Measurements from ENCODE around the gene GNG7.
"Not testable (repeated sequence)": the region's sequence is repeated elsewhere in the genome, so short reads cannot be mapped to it uniquely, and the experiment has no call there.

GNG7 gene

DNA sequence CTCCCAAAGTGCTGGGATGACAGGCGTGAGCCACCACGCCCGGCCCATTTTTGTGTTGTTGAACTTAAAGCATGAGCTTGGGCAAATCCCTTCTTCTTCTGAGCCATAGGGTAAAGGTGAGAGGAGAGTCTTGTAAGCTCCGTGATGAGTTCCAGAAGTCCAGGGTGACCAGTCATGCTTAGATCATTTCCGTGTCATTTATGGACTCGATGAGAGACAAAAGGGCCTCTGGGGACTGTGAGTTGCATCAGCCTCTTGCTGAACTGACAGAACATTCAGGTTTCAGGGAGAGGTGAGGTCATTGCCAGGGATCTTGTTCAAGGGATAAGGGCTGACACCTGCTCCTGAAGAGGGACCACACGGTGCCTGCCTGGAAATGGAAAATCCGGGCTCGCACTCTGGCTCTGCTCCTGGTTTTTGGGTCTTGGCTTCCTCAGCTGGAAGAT, 173.0 kb downstream of the GNG7 start:
- no peak for DNase-seq

DNA sequence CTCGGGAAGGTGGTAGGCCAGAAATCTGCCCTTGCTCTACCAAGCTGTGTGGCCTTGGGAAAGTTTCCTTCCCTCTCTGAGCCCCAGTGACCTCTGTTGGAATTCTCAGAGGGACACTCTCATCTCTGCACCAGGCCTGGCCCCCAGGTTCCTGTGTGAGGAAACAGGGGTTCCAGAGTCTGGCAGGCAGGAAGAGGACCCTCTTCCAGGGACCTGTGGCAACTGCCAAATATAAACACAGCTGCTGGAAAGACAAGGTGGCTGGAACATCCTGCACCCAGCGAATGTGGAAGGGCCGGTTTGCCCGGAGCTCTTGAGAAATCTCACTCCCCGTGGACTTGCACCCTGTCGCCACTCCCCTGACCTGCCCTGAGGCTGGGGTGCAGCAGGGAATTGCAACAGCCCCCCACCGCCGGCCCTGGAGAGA, 173.8 kb downstream of the GNG7 start:
- DNase-seq = no peak

GRCh38 chr19:2527686-2528085, 174.8 kb downstream of the GNG7 start:
- no peak for DNase-seq

GRCh38 chr19:2527171-2527570, 175.3 kb downstream of the GNG7 start:
- no peak for DNase-seq

- DNase-seq = no peak
Measured at GRCh38 chr19:2524840-2525723, 177.4 kb downstream of the GNG7 start.

DNA sequence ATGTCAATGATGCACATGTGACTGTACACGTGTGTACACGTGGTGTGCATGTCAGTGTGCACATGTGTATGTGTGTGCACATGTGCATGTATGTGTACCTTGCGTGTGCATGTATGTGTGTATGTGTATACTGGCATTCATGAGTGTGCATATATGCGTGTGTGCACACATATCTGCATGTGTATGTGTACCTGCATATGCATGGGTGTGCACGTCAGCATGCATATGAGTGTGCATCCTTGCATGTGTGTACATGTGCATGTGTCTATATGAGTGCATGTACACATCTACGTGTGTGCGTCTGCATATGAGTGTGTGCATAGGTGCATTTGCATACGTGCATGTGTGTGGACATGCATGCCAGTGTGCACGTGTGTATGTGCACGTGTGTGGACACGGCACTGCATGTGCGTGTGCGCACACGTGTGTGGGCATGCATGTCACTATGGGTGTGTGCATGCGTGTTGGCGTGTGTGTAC, 178.1 kb downstream of the GNG7 start:
- DNase-seq = no peak

DNA sequence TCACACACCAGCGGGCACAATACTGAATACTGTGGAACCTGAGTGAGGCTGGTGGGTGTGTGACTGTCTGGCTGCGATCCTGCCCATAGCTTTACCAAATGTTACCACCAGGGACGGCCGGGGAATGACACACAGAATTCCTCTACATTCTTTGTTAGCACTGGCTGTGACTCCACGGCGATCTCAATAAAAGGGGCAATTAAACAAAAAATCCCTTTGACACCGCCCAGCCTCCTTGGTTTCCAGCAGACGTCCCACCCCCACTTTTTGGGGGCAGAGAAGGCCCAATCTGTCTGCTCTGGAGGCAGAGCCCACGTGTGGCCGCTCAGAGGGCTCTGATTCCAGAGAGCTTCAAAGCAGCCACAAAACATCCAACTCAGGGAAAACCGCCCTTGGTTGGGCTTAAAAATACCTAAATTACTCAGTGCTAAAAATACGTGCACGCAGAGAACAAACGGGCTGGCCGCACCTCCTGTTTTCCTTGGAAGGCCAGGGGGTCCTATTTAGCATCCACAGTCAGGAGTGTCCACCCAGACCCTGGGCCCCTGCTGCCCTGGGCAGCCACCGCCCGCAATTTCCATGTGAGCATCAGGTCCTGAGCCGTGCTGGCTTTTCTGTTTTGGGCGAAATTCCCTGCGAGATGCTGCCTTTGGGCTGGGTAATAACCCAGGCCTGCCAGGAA, 178.7 kb downstream of the GNG7 start:
- DNase-seq = no peak

DNA sequence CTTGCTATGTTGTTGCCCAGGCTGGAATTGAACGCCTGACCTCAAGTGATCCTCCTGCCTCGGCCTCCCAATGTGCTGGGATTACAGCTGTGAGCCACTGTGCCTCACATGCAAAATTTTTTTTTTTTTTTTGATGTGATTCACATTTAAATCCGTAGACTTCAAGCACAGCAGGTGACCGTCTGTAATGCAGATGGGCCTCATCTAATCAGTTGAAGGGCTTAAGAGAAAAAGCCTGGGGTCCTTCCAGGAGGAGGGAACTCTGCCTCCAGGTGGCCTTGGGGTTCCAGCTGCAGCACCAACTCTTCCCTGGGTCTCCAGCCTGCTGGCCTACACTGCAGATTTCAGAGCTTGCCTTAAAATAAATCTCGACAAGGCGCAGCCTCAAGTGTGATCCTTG, 183.0 kb downstream of the GNG7 start:
- DNase-seq = no peak

DNA sequence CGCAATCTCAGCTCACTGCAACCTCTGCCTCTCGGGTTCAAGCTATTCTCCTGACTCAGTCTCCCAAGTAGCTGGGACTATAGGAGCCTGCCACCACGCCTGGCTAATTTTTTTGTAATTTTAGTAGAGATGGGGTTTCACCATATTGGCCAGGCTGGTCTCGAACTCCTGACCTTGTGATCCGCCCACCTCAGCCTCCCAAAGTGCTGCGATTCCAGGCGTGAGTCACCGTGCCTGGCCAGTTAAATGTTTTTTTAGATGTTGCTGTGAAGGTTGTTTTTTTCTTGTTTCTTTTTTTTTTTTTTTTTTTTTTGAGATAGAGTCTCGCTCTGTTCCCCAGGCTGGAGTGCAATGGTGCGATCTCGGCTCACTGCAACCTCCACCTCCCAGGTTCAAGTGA, 183.6 kb downstream of the GNG7 start:
- DNase-seq = not testable (repeated sequence)

GRCh38 chr19:2517881-2518601, 184.5 kb downstream of the GNG7 start:
- DNase-seq = no peak

DNA sequence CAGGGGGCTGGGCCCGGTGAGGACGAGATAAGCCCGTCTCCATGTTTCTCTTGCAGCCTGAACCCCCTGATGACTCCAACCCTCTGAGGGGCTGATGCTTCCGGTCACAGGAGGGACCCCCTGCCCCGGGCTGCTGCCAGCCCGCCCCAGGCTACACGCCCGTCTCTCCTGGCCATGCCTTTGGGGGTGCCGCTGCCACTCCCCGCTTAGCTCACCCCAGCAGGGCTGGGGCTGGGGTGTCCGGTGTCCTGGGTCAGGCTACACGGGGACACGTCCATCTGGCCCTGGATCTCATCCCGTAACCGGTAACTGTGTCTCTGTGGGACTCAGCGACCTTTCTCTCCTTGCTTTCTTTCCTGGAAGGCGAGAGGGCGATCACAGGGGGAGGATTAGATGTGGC, 185.8 kb downstream of the GNG7 start:
- DNase-seq = no peak

DNA sequence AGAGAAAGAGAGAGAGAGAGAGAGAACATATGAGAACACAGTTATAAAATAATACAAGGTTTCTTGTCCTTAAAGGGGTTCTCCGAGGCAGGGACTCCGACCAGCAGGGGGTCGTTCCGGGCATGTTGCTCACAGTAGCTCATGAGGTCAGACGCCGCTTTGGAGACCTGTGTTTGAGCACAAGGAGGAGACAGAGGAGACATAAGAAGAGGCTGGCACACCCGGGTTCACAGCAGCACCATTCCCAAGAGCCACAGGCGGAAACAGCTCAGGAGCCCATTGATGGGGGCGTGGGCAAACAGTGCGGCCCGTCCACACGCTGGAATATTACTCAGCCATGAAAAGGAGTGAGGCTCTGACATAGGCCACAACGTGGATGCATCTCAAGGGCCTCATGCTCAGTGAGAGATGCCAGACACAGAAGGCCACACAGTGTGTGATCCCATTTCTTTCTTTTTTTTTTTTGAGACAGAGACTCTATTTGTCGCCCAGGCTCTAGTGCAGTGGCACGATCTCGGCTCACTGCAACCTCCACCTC, 187.4 kb downstream of the GNG7 start:
- DNase-seq = no peak

DNA sequence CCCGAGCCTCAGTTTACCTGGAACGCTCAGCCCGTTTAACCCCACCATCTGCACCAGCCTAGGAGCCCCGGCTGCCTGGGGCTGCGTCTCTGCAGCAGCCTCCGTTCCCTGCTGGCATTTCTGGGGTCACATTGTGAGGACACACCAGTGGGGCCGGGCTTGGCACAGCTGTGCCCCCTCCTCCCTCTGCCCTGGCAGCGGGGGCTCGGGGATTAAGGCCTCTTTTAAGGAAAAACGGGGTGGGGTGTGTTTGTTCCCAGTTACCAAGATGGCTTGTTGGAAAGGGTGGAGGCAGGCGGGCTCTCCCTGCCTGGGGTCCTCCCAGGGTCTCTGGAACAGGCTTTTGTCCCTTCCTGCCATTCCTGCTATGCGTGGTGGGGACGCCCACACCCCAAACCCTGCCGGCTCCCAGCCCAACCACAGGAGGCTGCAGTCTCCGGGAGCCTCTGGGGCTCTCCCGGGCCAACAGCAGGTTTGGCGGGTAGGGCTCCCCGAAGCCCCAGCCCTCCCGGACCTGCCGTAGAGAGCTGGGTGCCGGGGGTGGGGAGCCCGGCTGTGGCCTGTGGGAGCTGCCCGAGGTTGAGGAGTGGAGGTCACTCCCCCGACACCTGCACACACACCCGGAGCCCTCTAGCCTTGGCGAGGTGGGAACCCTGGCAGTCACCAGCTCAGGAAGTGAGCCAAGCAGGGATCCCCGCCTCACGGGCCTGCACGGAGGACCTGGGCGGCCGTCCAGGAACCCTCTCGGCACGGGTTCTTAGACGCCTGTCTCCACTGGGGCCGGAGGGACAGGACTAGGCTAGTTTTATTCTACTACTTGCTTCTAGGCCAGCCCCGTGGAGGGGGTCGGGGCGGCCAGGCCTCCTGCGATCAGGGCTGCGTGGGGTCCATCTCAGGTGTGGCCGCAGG, 189.7 kb downstream of the GNG7 start:
- no peak for DNase-seq

GRCh38 chr19:2511991-2512390, 190.5 kb downstream of the GNG7 start:
- no peak for DNase-seq

DNA sequence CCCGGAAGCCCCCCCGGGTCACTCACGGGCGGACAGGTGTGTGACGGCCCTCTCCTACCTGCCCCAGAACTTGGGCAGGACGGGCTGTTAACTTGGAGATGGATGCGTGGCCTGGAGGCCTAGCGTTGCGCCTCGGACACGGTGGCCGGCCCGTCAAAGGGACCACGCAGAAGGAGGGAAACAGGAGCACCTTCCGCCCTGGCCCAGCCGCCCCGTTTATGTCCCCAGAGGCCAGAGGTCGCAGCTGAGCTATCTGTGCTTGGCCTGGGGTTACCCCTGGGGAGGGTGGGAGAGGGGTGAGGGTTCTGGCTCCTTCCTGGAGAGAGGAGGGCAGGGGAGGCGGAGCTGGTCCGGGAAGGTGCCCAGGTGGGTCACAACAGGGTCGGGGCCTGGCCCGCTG, 190.9 kb downstream of the GNG7 start:
- DNase-seq = no peak

DNA sequence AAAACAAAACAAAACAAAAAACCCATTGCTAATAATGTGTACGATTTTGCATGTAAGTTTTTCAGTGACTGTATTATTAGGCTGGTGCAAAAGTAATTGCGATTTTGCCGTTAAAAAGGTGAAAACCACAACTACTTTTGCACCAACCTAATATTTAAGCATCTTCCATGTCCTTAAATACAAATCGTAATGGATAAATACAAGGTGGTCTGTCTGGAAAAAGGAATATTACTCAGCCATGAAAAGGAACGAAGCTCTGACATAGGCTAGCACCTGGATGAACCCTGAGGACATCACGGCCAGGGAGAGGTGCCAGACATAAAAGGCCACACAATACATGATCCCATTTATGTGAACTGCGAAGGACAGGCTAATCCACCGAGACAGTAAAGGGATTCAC, 193.4 kb downstream of the GNG7 start:
- no peak for DNase-seq

GRCh38 chr19:2507109-2507508, 195.4 kb downstream of the GNG7 start:
- peak; percentile 62 for DNase-seq

DNA sequence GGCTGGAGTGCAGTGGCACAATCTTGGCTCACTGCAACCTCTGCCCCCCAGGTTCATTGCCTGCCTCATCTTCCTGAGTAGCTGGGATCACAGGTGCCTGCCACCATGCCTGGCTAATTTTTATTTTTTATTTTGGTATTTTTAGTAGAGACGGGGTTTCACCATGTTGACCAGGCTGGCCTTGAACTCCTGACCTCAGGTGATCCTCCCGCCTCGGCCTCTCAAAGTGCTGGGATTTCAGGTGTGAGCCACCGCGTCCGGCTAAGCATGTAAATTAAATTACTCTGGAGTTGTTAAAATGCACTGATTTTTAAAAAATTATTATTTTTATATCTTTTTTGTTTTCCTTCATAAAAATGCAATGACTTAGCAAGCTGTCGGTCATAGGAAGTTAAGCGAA, 195.8 kb downstream of the GNG7 start:
- not testable (repeated sequence) for DNase-seq

DNA sequence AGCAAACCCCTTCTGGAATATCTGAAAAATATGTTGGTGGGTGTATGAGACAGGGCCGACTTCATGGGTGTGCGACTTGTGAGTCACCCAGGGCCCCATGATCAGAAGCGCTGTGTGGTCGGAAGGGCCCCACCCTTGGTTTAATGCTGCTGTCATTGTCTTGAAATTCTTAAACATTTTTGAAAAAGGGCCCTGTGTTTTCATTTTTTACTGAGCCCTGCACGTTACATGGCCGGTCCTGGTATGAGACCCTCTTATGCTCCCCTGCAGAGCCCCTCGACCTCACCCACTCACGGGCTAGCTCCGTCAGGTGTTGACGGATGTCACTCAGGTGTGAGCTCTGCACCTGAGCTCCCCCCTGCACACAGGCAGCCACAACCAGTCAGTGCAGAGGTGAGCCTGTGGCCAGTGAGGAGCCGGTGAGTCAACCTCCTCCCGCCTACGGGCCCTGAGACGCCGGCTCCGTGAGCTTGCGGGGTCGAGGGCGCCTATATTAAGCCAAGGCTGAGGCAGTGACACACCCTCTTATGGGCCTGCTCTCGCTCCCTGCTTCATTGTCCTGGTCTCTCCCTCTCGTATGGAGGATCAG, 198.9 kb downstream of the GNG7 start:
- DNase-seq = peak; percentile 77

DNA sequence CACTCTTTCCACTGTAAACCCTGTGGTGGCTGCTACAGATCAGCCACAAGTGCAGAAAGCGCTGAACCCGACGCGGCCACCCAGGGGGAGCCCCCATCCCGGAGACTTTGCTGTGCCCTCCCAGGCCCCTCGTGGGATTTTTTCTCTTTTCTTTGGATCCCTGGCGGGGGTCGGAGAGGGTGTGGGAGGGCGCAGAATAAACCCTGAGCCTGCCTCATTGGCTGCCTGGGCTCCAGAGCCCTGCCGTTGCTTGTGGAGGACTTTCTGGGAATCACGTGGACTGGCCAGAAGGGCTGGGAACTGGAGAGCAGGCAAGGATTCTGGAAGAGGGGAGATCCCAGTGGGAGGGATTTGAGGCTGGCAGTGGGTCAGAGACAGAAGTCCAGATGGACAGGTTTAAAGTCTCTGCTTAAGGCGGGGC, 201.6 kb downstream of the GNG7 start:
- DNase-seq = no peak

GRCh38 chr19:2500156-2500555, 202.3 kb downstream of the GNG7 start:
- no peak for DNase-seq

DNA sequence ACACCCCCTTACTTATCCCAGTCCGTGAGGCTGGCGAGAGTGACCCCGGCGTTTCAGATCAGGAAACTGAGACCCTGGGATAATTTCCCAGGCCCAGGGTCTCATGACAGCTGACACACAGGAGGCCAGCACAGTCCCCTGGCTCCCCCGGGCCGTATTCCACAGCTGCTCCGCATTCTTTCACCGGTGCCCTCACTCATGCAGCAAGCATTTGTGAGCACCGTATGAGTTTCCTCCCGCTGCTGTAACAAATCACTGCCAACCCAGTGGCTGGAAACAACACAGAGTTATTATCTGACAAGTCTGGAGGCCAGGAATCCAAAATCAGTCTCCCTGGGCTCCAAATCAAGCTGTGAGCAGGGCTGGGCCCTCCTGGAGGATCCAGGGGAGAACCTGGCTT, 205.3 kb downstream of the GNG7 start:
- DNase-seq = no peak

Data from CD4-positive, alpha-beta T cell treated with Interleukin-15 for 1 hour (primary cell).